Stimulated activated CD4-positive, alpha-beta T cell treated with anti-CD3 and anti-CD28 coated beads, Interleukin-1b, Interleukin-23, amount 100 ng/mL, for 24 hours (primary cell): ENCODE data around the gene IFRD2.

Source experiments
- DNase-seq, 4 experiments: peaks; one replicate each; pipeline ENCODE4 v3.0.0-alpha.2; 2020; ENCODE audit warnings: low read depth in 4 of 4, low spot score in 1 of 4

Gene IFRD2

GRCh38 chr3:50302095-50303012 is 10.1 kb upstream of the IFRD2 start:
- DNase-seq = no peak

GRCh38 chr3:50300681-50301254 is 8.5 kb upstream of the IFRD2 start:
- DNase-seq = no peak

- DNase-seq = no peak
These were observed 7.9 kb upstream of the IFRD2 start for GRCh38 chr3:50299929-50300680.

GRCh38 chr3:50299638-50299928 is 7.4 kb upstream of the IFRD2 start:
- DNase-seq = no peak

DNA sequence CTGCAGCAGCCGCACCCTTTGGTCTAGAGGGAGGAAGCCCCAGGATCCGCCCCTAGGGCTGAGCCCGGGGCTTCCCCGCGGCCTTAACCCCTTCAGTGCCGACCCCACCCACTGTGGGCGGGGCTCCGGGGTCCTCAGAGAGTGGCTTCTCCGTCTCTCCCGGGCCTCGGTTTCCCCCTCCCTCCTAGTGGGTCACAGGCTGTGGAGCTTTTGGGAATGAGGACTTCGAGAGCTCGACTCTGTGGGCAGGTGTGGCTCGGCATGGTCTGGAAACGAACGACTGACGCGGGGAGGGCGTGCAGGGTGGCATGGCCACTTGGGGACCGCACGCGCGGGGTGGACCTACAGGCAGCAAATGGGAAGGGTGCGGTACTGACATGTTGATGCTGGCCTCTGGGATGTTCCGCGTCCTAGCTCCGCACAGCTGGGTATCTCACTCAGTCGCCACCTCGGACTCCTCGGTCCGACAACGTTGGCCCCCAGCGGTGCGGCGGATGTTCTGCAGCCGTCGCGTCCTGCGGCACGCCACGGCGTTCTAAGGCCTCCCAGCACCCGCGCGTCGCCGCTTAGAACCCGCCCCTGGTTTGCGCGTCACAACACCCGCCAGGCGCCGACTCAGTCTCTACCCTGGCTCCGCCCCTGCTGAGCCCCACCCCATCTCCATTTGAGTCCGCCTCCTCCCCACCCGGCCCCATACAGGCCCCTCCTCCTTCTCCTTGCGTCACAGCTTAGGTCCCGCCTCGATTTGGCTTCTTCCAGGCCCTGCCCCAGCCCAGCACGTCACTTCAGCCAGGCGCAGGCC is 6.8 kb upstream of the IFRD2 start, which contains the start of the genes HYAL3 and NAA80:
HYAL3 (minus strand) TSS at position 570 of the 802 bp plus-strand sequence. CDS start 3,803 bp downstream, outside the sequence.
NAA80 (minus strand) TSS at position 570 of the 802 bp plus-strand sequence. CDS start 1,942 bp downstream, outside the sequence.
- peak; percentile 94 to 98 (median 98) for DNase-seq

GRCh38 chr3:50297896-50298725 is 5.9 kb upstream of the IFRD2 start:
- DNase-seq = no peak

DNA sequence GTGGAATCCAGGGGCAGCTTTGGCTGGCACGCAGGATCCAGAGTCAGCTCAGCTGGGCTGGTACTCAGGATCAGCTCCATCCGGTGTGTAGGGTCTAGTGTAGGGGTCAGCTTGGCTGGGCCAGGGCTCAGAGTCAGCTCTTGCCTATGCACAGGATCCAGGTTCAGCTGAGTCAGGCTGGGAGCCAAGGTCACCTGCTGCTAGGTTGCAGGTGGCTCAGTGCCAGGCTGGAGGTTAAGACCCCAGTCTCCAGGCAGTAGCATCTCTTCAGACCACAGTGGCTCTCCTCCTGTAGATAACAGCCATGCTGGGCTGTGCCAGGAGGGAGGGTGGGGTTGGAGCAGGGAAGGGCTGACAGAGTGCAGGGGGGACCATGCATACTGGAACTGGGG is 5.2 kb upstream of the IFRD2 start:
- no peak for DNase-seq

- DNase-seq = no peak
These were observed 4.6 kb upstream of the IFRD2 start for GRCh38 chr3:50296721-50297383.

DNA sequence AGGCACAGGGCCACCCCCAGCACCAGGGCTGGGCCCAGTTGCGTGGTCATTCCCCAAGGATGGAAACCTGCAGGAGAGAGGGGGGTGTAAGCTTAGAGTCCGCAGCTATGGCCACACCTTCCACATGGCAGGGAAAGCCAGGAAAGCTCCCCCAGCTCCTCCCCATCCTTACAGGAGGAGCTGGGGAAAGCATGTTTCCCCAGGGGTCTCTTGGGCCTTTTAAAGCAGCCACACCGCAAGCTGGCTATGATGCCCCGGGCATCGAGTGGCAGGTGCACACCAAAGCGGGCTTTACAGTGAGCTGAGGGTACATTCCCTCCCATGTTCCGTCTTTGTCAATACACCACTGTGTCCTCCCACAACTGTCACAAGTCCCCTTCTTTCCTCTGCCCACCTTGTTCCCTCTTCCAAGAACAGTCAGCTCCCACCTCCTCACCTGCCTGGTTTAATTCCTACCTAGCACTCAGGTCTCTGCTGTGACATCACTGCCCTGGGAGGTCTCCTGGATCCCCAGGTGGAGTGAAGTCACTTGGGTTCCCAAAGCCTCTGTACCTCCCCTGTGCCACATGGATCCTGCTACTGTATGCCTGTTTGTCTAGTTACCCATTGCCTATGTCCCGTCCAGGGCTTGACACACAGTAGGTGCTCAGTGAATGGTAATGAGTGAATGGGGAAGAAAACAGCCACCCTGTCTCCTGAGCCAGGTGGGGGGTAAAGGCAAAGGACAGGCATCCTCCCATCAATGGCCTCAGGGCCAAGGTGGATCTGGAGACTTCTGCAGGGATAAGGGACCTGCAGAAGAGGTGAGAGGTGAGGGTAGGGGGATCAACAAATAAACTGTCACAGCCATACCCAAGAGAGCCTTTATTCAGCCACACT is 3.6 kb upstream of the IFRD2 start:
- no peak for DNase-seq

DNA sequence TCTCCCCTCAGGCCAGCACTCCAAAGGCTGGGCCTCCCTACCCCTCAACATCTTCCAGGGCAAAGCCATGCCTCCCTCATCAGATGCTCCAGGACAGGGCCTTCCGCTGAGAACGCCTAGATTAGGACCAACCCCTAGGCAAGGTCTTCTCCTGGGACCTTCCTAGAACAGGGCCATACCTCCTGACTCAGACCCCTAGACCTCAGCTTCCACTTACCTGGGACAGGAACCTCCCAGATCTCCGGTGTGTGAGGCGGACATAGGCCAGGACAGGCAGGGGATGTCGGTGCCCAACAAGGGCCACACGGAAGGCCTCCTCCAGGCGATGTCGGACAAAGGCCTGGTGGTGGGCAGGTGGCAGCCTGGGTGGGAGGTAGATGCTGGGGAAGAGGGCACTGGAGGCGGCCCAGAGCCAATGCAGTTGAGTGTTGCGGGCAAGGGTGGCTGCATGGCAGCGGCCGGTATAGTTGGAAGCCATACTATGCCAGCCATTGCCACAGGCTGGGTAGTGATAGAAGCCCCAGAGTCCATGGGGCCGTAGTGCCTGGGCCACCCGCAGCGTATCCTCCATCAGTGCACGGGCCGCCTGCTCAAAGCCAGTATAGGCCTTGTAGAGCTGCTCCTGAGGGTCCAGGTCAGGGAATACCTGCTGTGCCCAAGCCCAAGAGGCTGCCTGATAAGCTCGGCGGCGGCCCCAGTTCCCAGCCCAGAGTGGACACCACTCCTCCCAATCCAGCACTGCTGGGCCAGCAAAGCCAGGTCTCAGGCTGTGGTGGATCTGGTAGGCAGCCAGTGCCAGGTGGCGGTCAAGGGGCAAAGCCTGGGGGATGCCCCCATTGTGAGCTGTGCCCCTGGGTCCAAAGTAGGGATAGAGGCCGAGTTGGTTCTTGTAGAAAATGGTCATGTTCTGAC is 2.5 kb upstream of the IFRD2 start:
- no peak for DNase-seq

DNA sequence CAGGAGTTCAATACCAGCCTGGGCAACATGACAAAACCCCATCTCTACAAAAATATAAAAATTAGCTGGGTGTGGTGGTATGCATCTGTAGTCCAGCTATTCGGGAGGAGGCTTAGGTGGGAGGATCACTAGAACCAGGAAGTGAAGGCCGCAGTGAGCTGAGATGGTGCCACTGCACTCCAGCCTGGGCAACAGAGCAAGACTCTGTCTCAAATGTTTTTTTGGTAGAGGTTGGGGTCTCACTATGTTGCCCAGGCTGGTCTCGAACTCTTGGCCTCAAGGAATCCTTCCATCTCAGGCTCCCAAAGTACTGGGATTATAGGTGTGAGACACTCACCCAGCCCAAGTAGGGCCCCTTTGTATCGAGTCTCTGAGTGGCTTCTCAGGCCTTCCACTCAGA is 1.9 kb upstream of the IFRD2 start:
- no peak for DNase-seq

DNA sequence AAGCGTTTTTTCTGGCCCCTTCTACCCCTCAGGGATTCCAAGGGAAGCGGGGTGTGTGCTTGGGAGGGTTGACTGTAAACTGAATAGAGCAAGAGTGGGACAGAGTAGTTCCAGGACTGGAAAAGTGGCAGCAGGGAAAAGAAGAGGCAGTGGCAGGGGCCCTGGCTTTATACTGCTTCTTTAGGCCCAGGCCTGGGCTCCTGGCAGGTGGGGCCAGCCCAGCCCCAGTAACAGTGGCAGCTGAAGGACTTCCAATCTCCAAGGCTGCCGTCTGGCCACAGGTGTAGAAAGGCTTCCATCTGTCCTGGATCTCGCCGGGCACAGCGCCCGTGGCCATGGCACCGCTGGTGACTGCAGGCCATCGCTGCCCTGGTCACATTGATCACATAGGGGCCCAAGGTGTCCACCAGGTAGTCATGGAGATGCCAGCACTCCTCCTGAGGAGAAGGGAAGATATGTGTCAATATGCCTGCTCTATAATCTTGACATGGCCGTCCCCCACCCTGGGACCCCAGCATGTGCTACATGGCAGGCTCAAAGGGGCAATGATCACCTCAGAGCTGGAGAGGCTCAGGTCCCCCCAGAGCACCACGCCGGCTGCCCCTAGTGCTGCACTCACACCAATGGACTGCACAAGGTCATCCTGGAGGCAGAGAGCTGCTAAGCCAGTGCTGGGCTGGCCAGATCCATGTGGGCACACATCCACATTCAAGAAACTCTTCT is 1.0 kb upstream of the IFRD2 start:
- DNase-seq = no peak

- DNase-seq = no peak
These were observed 2.0 kb downstream of the IFRD2 start for GRCh38 chr3:50290161-50290641.

DNA sequence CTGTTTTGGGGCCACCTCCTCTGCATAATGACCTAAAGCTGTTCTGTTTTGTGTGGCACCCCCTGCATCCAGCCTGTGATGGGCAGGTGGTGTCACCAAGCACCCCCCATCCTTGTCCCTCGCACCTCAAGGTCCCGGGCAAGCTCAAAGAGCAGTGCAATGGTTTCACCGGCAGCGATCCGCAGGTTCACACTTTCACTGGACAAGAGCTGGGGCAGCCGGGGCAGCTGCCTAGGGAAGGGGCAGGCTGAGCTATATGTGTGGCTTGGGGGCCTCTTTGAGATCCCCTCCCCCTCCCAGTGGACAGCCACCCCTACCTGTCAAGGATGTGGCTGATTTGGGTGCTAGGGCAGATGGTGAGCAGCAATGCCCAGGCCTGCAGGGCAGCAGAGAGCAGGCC is 3.1 kb downstream of the IFRD2 start:
- no peak for DNase-seq

DNA sequence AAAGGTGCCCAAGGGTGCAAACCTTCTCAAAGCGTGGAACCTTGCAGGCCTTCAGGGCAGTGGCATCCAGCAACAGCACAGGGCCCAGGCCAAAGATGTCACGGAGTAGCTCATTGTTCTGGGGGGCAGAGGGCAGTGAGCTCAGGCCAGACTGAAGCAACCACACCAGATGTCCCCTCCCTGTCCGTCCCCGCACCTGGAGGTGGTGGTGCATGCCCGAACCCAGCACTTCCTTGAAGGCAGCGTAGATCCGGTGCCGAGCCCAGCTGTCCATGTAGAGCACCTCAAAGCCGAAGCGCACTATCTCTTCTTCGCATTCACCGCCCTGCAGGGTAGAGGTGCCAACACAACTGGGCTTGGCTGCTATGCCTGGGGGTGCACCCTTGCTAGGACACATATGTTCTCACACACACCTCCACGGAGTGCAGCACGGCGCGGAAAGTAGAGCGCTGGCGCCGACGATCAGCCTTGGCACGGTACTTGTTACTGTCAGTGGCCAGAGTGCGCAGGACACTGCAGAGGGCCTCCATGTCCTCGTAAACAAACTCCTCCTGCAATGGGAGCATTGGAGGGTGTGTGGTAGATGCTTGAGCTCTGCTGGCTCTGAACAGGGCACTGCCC is 3.7 kb downstream of the IFRD2 start:
- DNase-seq = no peak

DNA sequence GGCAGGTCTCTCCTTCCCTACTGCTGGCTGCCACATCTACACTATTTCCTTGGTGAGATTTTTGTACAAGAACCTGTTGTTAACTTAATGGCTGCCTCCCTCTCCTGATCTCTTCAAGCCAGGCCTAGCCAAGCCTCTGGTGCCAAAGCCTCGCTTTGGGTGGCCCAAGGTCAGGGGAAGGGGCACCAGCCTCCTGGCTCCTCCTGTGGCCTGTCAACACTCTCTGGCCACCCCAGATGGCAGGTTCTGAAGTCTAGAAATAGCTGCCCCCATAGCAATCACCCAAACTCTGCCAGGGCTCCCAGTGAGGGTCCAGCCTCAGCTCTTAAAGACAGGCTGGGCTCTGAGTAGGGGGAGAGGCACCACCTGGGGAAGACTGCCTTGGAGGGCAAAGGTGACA is 5.0 kb downstream of the IFRD2 start:
- no peak for DNase-seq
